ENCODE results near the gene BHLHE41. TPM values are rescaled to one million over a fixed set of nuclear protein-coding genes. Genes with fewer than 3 reads are reported as not detected.

BHLHE41 gene
- total RNA-seq, 1 donor from 2014 or later, result 2.9 TPM

- intact Hi-C loops (cut with DNase I), result loop anchor here (1.0 to 10.0 kb wide), 7 partner anchors 8 to 919 kb away; partner anchors contain the start of genes DNAI7, ETFRF1, FGFR1OP2 and INTS13
- Histone ChIP-seq H3K36me3 (no peaks in the 10 kb centered on the region), H3K27me3 (no peaks in the 10 kb centered on the region), H3K9me3 (no peaks in the 10 kb centered on the region), H3K27ac (peak overlapping the region; percentile 89 to 92), H3K4me1 (peaks cover 0 to 17% of the 10 kb centered on the region in 2 donors), H3K4me3 (peak overlapping the region; percentile 57)
- DNase-seq (ENCODE audit: low spot score in 2 of 2), result peak; percentile 81 to 97
- peak; percentile 24 to 38 (median 26) for TF ChIP-seq CTCF (IDR thresholded peaks at IDR 0.05)
These were observed 10.8 kb downstream of the BHLHE41 start for GRCh38 chr12:26113853-26114719.

GRCh38 chr12:26113181-26113654 lies 11.6 kb downstream of the BHLHE41 start:
- no peak for DNase-seq (ENCODE audit: low spot score in 2 of 2)
- Histone ChIP-seq H3K4me1 (peaks cover 0 to 12% of the 10 kb centered on the region in 2 donors), H3K9me3 (no peaks in the 10 kb centered on the region), H3K4me3 (peak overlapping the region; percentile 57), H3K27me3 (no peaks in the 10 kb centered on the region), H3K27ac (peak overlapping the region; percentile 89 to 92), H3K36me3 (no peaks in the 10 kb centered on the region)
- no peak for TF ChIP-seq CTCF (IDR thresholded peaks at IDR 0.05)
- intact Hi-C loops (cut with DNase I), result loop anchor here (5.0 to 10.0 kb wide), 5 partner anchors 39 to 918 kb away; partner anchors contain the start of genes DNAI7, ETFRF1, FGFR1OP2 and INTS13

- intact Hi-C loops (cut with DNase I), result loop anchor here (5.0 to 10.0 kb wide), 5 partner anchors 40 to 918 kb away; partner anchors contain the start of genes DNAI7, ETFRF1, FGFR1OP2 and INTS13
- H3K27me3 ChIP-seq, result no peaks in the 10 kb centered on the region
- no peak overlapping the region for H3K4me3 ChIP-seq
- no peak for DNase-seq (ENCODE audit: low spot score in 2 of 2)
- peak overlapping the region; percentile 89 to 92 for H3K27ac ChIP-seq
- H3K36me3 ChIP-seq, result no peaks in the 10 kb centered on the region
- no peak for TF ChIP-seq CTCF (IDR thresholded peaks at IDR 0.05)
- no peaks in the 10 kb centered on the region for H3K9me3 ChIP-seq
- peaks cover 0 to 12% of the 10 kb centered on the region in 2 donors for H3K4me1 ChIP-seq
These were observed 12.1 kb downstream of the BHLHE41 start for GRCh38 chr12:26112703-26113147.

- no peak for DNase-seq (ENCODE audit: low spot score in 2 of 2)
- Histone ChIP-seq H3K36me3 (no peaks in the 10 kb centered on the region), H3K4me3 (no peak overlapping the region), H3K27me3 (no peaks in the 10 kb centered on the region), H3K9me3 (no peaks in the 10 kb centered on the region), H3K27ac (peak overlapping the region in 1 of 2 donors; percentile 89), H3K4me1 (peaks cover 0 to 12% of the 10 kb centered on the region in 2 donors)
- intact Hi-C loops (cut with DNase I), result loop anchor here (5.0 to 10.0 kb wide), 5 partner anchors 40 to 917 kb away; partner anchors contain the start of genes DNAI7, ETFRF1, FGFR1OP2 and INTS13
- no peak for TF ChIP-seq CTCF (IDR thresholded peaks at IDR 0.05)
These were observed 12.6 kb downstream of the BHLHE41 start for GRCh38 chr12:26112232-26112631.

- no peaks in the 10 kb centered on the region for H3K9me3 ChIP-seq
- no peak for DNase-seq (ENCODE audit: low spot score in 2 of 2)
- TF ChIP-seq CTCF (IDR thresholded peaks at IDR 0.05), result no peak
- peaks cover 0 to 6% of the 10 kb centered on the region in 2 donors for H3K4me1 ChIP-seq
- intact Hi-C loops (cut with DNase I), result no loop called here
- peak overlapping the region; percentile 52 to 62 for H3K27ac ChIP-seq
- no peaks in the 10 kb centered on the region for H3K27me3 ChIP-seq
- H3K36me3 ChIP-seq, result no peaks in the 10 kb centered on the region
- no peak overlapping the region for H3K4me3 ChIP-seq
These were observed 15.4 kb downstream of the BHLHE41 start for GRCh38 chr12:26109343-26109881.

Measured in ascending aorta (tissue), 2 donors.